ENCODE measurements around the gene WNK2.

WNK2 gene

GRCh38 chr9:93172666-93173364 lies 11.1 kb upstream of the WNK2 start:
- H3K27ac Mint-ChIP-seq = no peak overlapping the region
- H3K27me3 Mint-ChIP-seq = no peaks in the 10 kb centered on the region
- no peaks in the 10 kb centered on the region for H3K4me1 Mint-ChIP-seq (ENCODE audit: low read depth)
- no peaks in the 10 kb centered on the region for H3K9me3 Mint-ChIP-seq (ENCODE audit: low read depth)
- H3K4me3 Mint-ChIP-seq = no peak overlapping the region
- H3K36me3 Mint-ChIP-seq = no peaks in the 10 kb centered on the region

- no peaks in the 10 kb centered on the region for H3K4me1 Mint-ChIP-seq (ENCODE audit: low read depth)
- H3K27me3 Mint-ChIP-seq = no peaks in the 10 kb centered on the region
- no peak overlapping the region for H3K27ac Mint-ChIP-seq
- H3K4me3 Mint-ChIP-seq = no peak overlapping the region
- no peaks in the 10 kb centered on the region for H3K9me3 Mint-ChIP-seq (ENCODE audit: low read depth)
- H3K36me3 Mint-ChIP-seq = no peaks in the 10 kb centered on the region
Measured at GRCh38 chr9:93173365-93174051, 10.4 kb upstream of the WNK2 start.

- H3K36me3 Mint-ChIP-seq = no peaks in the 10 kb centered on the region
- H3K9me3 Mint-ChIP-seq (ENCODE audit: low read depth) = no peaks in the 10 kb centered on the region
- H3K4me1 Mint-ChIP-seq (ENCODE audit: low read depth) = no peaks in the 10 kb centered on the region
- no peak overlapping the region for H3K27ac Mint-ChIP-seq
- no peak overlapping the region for H3K4me3 Mint-ChIP-seq
- H3K27me3 Mint-ChIP-seq = no peaks in the 10 kb centered on the region
Measured at GRCh38 chr9:93174976-93175375, 9.0 kb upstream of the WNK2 start.

GRCh38 chr9:93177676-93178075 lies 6.3 kb upstream of the WNK2 start:
- Mint-ChIP-seq H3K9me3 (ENCODE audit: low read depth) (no peaks in the 10 kb centered on the region), H3K4me1 (ENCODE audit: low read depth) (no peaks in the 10 kb centered on the region), H3K4me3 (no peak overlapping the region), H3K27me3 (peaks cover 9% of the 10 kb centered on the region), H3K27ac (no peak overlapping the region), H3K36me3 (no peaks in the 10 kb centered on the region)

GRCh38 chr9:93178851-93179786 lies 4.8 kb upstream of the WNK2 start:
- H3K27ac Mint-ChIP-seq = no peak overlapping the region
- H3K4me1 Mint-ChIP-seq (ENCODE audit: low read depth) = peaks cover 7% of the 10 kb centered on the region
- no peak overlapping the region for H3K4me3 Mint-ChIP-seq
- no peaks in the 10 kb centered on the region for H3K9me3 Mint-ChIP-seq (ENCODE audit: low read depth)
- H3K27me3 Mint-ChIP-seq = peaks cover 15% of the 10 kb centered on the region
- no peaks in the 10 kb centered on the region for H3K36me3 Mint-ChIP-seq

- peaks cover 15% of the 10 kb centered on the region for H3K27me3 Mint-ChIP-seq
- no peaks in the 10 kb centered on the region for H3K36me3 Mint-ChIP-seq
- H3K4me1 Mint-ChIP-seq (ENCODE audit: low read depth) = peaks cover 7% of the 10 kb centered on the region
- H3K27ac Mint-ChIP-seq = no peak overlapping the region
- no peak overlapping the region for H3K4me3 Mint-ChIP-seq
- H3K9me3 Mint-ChIP-seq (ENCODE audit: low read depth) = no peaks in the 10 kb centered on the region
Measured at GRCh38 chr9:93180938-93181337, 3.0 kb upstream of the WNK2 start.

GRCh38 chr9:93181672-93182435 lies 2.1 kb upstream of the WNK2 start:
- Mint-ChIP-seq H3K27ac (no peak overlapping the region), H3K36me3 (no peaks in the 10 kb centered on the region), H3K9me3 (ENCODE audit: low read depth) (no peaks in the 10 kb centered on the region), H3K4me1 (ENCODE audit: low read depth) (peaks cover 7% of the 10 kb centered on the region), H3K27me3 (peaks cover 15% of the 10 kb centered on the region), H3K4me3 (no peak overlapping the region)

GRCh38 chr9:93182572-93182971 lies 1.4 kb upstream of the WNK2 start:
- H3K4me3 Mint-ChIP-seq = no peak overlapping the region
- H3K9me3 Mint-ChIP-seq (ENCODE audit: low read depth) = no peaks in the 10 kb centered on the region
- H3K4me1 Mint-ChIP-seq (ENCODE audit: low read depth) = peaks cover 7% of the 10 kb centered on the region
- H3K27me3 Mint-ChIP-seq = peaks cover 15% of the 10 kb centered on the region
- H3K36me3 Mint-ChIP-seq = no peaks in the 10 kb centered on the region
- no peak overlapping the region for H3K27ac Mint-ChIP-seq

GRCh38 chr9:93183131-93183662 lies 742 bp upstream of the WNK2 start:
- H3K36me3 Mint-ChIP-seq = no peaks in the 10 kb centered on the region
- peaks cover 15% of the 10 kb centered on the region for H3K27me3 Mint-ChIP-seq
- H3K4me1 Mint-ChIP-seq (ENCODE audit: low read depth) = peaks cover 7% of the 10 kb centered on the region
- H3K4me3 Mint-ChIP-seq = peak overlapping the region; percentile 80
- H3K27ac Mint-ChIP-seq = no peak overlapping the region
- no peaks in the 10 kb centered on the region for H3K9me3 Mint-ChIP-seq (ENCODE audit: low read depth)

- Mint-ChIP-seq H3K27me3 (peaks cover 15% of the 10 kb centered on the region), H3K36me3 (no peaks in the 10 kb centered on the region), H3K4me3 (peak overlapping the region; percentile 65), H3K4me1 (ENCODE audit: low read depth) (peaks cover 7% of the 10 kb centered on the region), H3K27ac (no peak overlapping the region), H3K9me3 (ENCODE audit: low read depth) (no peaks in the 10 kb centered on the region)
Measured at GRCh38 chr9:93184432-93185265, 710 bp downstream of the WNK2 start.

- Mint-ChIP-seq H3K27ac (no peak overlapping the region), H3K4me3 (peak overlapping the region; percentile 69), H3K27me3 (peaks cover 13% of the 10 kb centered on the region), H3K4me1 (ENCODE audit: low read depth) (peaks cover 7% of the 10 kb centered on the region), H3K36me3 (no peaks in the 10 kb centered on the region), H3K9me3 (ENCODE audit: low read depth) (no peaks in the 10 kb centered on the region)
Measured at GRCh38 chr9:93185266-93186214, 1.6 kb downstream of the WNK2 start.

- Mint-ChIP-seq H3K4me1 (ENCODE audit: low read depth) (peaks cover 7% of the 10 kb centered on the region), H3K36me3 (no peaks in the 10 kb centered on the region), H3K9me3 (ENCODE audit: low read depth) (no peaks in the 10 kb centered on the region), H3K4me3 (no peak overlapping the region), H3K27ac (no peak overlapping the region), H3K27me3 (peaks cover 9% of the 10 kb centered on the region)
Measured at GRCh38 chr9:93186215-93186945, 2.4 kb downstream of the WNK2 start.

All from activated naive CD8-positive, alpha-beta T cell (primary cell).